ENCODE results near the gene GH2.

DNA sequence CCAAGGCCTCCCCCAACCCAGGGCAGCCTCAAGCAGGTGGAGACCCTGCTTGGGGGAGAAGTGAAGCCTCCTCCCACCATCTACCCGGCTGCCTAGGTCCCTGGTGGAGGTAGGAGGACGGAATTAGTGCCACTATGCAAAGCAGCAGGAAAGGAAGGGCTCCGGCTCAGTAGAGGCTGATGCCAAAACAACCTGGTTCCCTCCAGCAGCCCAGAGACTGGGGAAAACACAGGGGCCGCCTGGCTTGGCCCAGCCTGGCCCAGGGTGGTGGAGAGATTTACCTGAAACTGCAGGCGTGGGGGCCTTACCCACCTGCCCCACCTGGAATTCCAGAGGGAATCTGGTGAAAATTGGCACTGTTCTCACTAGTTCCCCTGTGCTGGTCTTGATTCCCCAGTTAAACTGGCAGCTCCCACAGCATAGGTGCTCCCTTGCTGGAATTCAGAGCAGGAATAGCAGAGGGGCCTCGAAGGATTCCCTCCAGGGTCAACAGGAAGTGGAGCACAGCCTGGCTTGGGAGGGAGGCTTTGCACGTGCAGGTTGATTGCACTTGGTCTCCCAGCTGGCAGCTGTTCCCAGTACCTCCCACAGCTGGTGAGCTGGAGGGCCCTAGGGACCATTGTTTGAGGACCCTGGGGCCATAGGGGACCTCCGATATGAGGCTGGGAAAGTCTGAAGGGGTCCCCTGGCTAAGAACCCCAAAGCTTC is 45.9 kb upstream of the GH2 start:
- TF ChIP-seq POLR2A (IDR thresholded peaks at IDR 0.05; ENCODE audit: low read depth, low read length) (no peak), EZH2 (IDR thresholded peaks at IDR 0.05; ENCODE audit: borderline replicate concordance, low read depth, low read length, severe bottlenecking) (no peak), GATA2 (IDR thresholded peaks at IDR 0.05; ENCODE audit: insufficient read depth, insufficient read length, low read depth, low read length) (no peak), POLR2AphosphoS5 (IDR thresholded peaks at IDR 0.05; ENCODE audit: insufficient read depth, low read depth, low read length) (no peak), JUN (IDR thresholded peaks at IDR 0.05; ENCODE audit: borderline replicate concordance, insufficient read depth, insufficient read length, low read depth) (no peak), MYC (IDR thresholded peaks at IDR 0.05; ENCODE audit: low read depth, low read length) (no peak), FOS (IDR thresholded peaks at IDR 0.05; ENCODE audit: borderline replicate concordance, insufficient read depth, low read length) (no peak)
- TF ChIP-seq, protein P1, sequence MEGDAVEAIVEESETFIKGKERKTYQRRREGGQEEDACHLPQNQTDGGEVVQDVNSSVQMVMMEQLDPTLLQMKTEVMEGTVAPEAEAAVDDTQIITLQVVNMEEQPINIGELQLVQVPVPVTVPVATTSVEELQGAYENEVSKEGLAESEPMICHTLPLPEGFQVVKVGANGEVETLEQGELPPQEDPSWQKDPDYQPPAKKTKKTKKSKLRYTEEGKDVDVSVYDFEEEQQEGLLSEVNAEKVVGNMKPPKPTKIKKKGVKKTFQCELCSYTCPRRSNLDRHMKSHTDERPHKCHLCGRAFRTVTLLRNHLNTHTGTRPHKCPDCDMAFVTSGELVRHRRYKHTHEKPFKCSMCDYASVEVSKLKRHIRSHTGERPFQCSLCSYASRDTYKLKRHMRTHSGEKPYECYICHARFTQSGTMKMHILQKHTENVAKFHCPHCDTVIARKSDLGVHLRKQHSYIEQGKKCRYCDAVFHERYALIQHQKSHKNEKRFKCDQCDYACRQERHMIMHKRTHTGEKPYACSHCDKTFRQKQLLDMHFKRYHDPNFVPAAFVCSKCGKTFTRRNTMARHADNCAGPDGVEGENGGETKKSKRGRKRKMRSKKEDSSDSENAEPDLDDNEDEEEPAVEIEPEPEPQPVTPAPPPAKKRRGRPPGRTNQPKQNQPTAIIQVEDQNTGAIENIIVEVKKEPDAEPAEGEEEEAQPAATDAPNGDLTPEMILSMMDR (IDR thresholded peaks at IDR 0.05; ENCODE audit: extremely low read depth in 1 of 2, insufficient read depth in 1 of 2, low read depth in 1 of 2, low read length in 2 of 2), result no peak
- TF ChIP-seq, protein P2, sequence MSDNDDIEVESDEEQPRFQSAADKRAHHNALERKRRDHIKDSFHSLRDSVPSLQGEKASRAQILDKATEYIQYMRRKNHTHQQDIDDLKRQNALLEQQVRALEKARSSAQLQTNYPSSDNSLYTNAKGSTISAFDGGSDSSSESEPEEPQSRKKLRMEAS (IDR thresholded peaks at IDR 0.05; ENCODE audit: insufficient read depth, insufficient read length), result no peak
